GM21360 (cell line): ENCODE data around the gene TSLP.

Source experiments
- ATAC-seq: cut with Tn5 transposase; IDR thresholded peaks from one replicate; pipeline ENCODE4 v1.9.1; 2021; ENCODE audit warnings: mild to moderate bottlenecking, moderate library complexity; ENCODE audit not compliant: unreplicated experiment

The TSLP gene

GRCh38 chr5:111071413-111071812 lies at the start of gene TSLP:
TSS of gene TSLP (plus strand) at chr5:111071713. CDS start at chr5:111071891, 178 bp downstream.
- no peak for ATAC-seq

GRCh38 chr5:111022301-111022700 lies 49.2 kb upstream of the TSLP start:
- no peak for ATAC-seq

GRCh38 chr5:111028865-111029264 lies 42.6 kb upstream of the TSLP start:
- no peak for ATAC-seq

- no peak for ATAC-seq
These were observed 27.6 kb upstream of the TSLP start for GRCh38 chr5:111043712-111044506.

- ATAC-seq: no peak
These were observed 13.4 kb upstream of the TSLP start for GRCh38 chr5:111058064-111058463.

- no peak for ATAC-seq
These were observed 11.3 kb upstream of the TSLP start for GRCh38 chr5:111060169-111060568.

GRCh38 chr5:111061618-111062017 lies 9.9 kb upstream of the TSLP start:
- no peak for ATAC-seq

GRCh38 chr5:111063709-111064322 lies 7.7 kb upstream of the TSLP start:
- ATAC-seq: peak; percentile 81

GRCh38 chr5:111066261-111066938 lies 5.1 kb upstream of the TSLP start:
- no peak for ATAC-seq

- ATAC-seq: no peak
These were observed 3.3 kb upstream of the TSLP start for GRCh38 chr5:111068213-111068612.

GRCh38 chr5:111069839-111070238 lies 1.7 kb upstream of the TSLP start:
- no peak for ATAC-seq

- ATAC-seq: no peak
These were observed 1.0 kb upstream of the TSLP start for GRCh38 chr5:111070272-111071134.

GRCh38 chr5:111072949-111073682 lies 1.6 kb downstream of the TSLP start:
- peak; percentile 86 for ATAC-seq

GRCh38 chr5:111074244-111074643 lies 2.7 kb downstream of the TSLP start:
- no peak for ATAC-seq

- no peak for ATAC-seq
These were observed 4.0 kb downstream of the TSLP start for GRCh38 chr5:111075520-111075919.

GRCh38 chr5:111076091-111076490 lies 4.6 kb downstream of the TSLP start:
- no peak for ATAC-seq

- ATAC-seq: no peak
These were observed 6.2 kb downstream of the TSLP start for GRCh38 chr5:111077678-111078077.

GRCh38 chr5:111079846-111080245 lies 8.3 kb downstream of the TSLP start:
- no peak for ATAC-seq

GRCh38 chr5:111083323-111083722 lies 11.8 kb downstream of the TSLP start:
- ATAC-seq: no peak
